GM21717 (cell line): ENCODE measurements around the gene C17orf58.
A peak's percentile ranks its signal among the peaks of the same experiment; 100 is the strongest.
"Not testable (repeated sequence)": the region's sequence is repeated elsewhere in the genome, so short reads cannot be mapped to it uniquely, and the experiment has no call there.

ENCODE experiments used
- ATAC-seq: cut with Tn5 transposase; IDR thresholded peaks from one replicate; pipeline ENCODE4 v1.9.1; 2021; ENCODE audit warnings: mild to moderate bottlenecking, moderate library complexity; ENCODE audit not compliant: unreplicated experiment

C17orf58 gene

DNA sequence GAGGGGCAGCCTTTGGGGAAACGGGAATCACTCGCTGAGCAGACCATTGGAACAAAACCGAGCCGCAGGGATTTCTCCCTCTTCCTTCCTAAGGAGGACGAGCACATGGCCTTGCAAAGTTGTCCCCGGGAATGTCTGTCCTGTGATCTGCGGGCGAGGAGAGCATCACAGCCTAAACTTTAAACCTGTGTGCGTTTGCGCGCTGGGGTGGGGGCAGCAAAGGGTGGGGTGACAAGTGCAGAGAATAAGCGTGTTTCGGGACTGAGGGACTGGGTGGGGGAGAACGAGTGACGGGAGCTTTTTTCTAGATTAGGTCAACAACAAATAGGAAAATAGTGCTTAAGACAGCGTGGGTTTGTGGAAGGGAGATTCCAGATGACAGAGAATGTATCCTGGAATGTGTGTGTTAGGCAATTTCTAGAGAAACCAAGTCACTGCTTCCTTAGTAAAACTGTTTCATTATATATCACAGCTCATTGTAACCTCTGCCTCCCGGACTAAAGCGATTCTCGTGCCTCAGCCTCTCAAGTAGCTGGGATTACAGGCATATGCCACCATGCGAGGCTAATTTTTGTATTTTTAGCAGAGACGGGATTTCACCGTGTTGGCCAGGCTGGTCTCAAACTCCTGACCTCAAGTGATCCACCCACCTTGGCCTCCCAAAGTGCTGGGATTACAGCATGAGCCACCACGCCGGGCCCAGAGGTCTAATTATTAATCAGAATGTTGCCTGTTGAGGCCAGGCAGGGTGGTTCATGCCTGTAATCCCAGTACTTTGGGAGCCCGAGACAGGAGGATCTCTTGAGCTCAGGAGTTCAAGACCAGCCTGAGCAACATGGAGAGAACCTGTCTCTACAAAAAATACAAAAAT is at the start of gene C17orf58:
C17orf58 (minus strand) TSS at position 169 of the 871 bp plus-strand sequence. CDS start 271 bp downstream, outside the sequence.
- ATAC-seq: not testable (repeated sequence)

DNA sequence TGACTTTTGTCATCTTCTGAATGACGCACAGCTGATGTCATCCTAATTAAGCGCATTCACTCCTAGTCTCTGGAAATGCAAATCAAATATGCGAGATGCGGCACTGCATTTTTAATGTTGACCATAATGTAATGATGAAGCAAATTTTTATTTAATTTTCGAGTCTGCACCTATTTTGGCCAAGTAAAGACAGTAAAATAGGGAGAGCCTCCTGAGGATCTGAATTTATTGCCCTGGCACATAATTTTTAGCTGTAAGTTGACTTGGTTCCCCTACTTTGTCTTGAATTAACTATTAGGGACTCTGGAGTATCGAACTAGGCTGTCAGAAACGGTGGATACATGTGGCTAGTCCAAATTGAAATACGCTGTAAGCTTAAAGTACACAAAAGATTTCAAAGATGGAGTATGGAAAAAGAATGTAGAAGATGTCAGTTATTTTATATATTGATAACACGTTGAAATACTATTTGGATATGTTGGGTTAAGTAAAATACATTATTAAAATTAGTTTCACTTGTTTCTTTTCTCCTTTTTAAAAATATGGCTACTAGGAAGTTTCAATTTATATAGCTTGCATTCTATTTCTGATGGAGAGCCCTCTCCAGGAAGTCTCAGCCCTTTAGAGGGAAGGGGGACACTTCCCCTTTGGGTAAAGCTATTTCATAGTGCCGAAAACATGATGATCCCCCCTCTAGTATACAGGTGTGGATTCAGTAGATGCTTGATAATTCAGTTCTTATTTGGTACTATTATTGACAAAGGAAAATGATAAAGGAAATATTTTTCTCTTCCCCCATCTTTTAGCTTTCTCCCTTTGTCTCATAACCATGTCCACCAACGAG is 40.3 kb upstream of the C17orf58 start:
- ATAC-seq: peak; percentile 20

DNA sequence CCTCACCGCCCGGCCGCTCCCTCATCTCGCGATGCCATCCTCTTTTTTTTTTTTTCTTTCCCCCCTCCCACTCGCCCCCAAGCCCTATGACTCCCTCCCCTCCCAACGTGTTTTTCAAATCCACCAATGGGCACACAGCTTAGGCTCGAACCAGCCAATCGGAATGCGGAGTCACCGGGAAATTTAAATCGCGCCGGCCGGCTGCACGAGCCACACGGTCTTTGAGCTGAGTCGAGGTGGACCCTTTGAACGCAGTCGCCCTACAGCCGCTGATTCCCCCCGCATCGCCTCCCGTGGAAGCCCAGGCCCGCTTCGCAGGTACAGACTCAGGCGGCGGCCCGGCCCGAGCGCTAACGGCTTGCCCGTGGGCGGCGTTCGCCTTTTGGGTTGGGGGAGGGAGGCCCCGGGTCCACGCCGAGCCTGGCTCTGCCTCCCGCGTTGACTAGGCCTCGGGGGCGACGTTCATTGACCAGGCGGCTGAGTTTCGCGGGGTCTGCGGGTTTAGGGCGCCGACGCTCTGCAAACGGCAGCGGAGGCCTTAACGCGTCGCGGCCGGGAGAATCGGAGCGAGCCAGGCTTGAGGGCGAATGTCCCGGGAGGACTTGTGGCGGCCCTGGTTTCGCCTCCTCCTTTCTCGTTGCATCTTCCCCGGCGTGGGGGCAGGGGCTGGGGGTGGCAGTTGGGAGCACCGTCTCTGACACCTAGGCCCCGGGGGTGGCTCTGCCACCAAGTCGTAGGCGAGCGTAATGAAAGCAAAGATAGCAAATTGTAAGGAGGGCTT is 39.4 kb upstream of the C17orf58 start, which contains the start of gene KPNA2:
KPNA2 (plus strand) TSS at position 213 of the 781 bp plus-strand sequence. CDS start 1,398 bp downstream, outside the sequence.
- peak; percentile 89 for ATAC-seq

DNA sequence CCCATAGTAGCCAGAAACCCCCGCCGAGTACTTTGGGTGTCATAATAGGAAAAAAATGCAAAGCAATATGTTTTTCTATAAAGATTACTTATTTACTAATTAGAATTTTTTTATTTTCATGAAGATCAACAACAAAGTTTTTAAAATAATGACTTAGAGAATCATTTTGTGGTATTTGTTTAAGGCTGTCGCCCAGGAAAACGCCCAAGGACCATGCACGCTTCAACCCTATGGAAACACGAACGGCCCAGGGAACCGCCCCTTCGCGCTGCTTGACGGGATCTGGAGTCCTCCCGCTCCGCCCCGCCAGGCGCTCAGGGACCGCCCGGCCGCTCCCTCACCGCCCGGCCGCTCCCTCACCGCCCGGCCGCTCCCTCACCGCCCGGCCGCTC is 38.9 kb upstream of the C17orf58 start:
- ATAC-seq: peak; percentile 84

DNA sequence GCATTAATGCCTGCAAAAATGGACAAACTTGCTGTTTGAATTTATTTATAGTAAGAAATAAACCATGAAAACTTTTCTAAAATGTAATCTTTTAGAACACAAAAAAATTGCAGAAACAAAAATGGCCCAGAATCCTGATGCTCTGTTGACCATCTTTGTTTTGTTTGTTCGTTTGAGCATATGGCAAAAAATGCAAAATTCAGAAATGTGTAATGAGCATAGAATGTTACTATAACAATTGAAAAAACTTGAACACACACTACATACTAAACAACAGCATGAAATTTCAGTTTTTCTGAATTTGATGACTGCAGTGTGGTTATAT is 38.1 kb upstream of the C17orf58 start:
- ATAC-seq: no peak

DNA sequence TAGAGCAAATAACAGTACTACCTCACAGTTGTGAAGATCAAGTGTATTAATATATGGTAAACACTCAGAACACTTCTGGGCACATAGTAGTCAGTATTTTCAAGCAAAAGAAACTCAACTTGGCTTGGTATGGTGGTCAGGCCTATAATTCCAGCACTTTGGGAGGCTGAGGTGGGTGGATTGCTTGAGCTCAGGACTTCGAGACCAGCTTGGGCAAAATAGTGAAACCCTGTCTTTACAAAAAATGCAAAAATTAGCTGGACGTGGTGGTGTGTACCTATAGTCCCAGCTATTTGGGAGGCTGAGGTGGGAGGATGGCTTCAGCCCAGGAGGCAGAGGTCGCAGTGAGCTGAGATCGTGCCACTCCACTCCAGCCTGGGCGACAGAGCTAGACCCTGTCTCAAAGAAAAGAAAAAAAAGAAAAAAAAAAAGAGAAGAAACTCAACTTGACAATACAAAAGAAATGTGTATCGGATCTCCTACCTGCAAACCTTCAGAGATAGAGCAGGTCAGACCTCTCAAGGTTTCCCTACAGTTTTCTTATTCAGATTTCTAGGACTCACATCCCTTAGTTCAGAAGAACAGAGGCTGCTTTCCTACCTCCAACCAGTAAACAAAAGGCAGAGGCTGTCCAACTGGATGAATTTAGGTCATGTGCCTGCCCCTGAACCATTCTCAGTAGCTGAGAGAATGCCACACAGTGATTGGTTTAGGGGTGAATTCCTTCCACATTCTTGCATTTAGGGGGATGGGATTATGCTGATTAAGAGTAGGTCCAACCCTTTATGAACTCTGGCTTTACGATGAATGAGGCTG is 37.6 kb upstream of the C17orf58 start:
- no peak for ATAC-seq

DNA sequence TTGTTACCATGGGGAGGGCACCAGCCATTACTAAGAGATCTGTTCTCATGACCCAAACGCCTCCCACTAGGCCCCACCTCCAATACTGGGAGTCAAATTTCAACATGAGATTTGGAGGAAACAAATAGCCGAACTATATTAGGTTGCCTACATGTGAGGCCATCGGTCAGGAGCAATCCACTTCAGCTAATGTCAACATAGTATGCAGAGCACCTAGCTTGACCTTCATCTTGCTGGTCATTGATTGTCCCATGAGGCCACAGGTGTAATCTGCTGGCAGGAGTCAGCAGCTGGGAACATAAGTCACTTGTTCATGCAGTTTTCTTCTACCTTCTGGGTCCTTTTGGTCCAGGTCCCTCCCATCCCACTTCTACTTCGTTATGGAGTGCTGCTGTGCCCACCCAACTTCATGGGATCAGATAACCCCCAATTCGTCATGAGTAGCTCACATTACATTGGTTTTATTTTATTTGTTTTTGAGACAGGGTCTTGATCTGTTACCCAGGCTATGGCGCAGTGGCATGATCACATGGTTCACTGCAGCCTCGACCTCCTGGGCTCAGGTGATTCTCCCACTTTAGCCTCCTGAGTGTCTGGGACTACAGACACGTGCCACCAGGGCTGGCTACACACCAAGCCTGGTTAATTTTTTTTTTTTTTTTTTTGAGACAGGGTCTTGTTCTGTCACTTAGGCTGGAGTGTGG is 33.4 kb upstream of the C17orf58 start:
- ATAC-seq: no peak

DNA sequence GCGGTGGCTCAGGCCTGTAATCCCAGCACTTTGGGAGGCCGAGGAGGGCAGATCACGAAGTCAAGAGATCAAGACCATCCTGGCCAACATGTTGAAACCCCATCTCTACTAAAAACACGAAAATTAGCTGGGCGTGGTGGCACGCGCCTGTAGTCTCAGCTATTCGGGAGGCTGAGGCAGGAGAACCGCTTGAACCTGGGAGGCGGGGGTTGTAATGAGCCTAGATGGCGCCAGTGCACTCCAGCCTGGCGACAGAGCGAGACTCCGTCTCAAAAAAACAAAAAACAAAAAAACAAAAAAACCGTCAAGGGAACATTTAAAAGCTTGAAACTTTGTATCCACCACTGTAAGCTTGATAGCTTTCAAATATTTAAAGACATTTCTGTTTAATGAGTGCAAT is 26.3 kb upstream of the C17orf58 start:
- ATAC-seq: not testable (repeated sequence)

DNA sequence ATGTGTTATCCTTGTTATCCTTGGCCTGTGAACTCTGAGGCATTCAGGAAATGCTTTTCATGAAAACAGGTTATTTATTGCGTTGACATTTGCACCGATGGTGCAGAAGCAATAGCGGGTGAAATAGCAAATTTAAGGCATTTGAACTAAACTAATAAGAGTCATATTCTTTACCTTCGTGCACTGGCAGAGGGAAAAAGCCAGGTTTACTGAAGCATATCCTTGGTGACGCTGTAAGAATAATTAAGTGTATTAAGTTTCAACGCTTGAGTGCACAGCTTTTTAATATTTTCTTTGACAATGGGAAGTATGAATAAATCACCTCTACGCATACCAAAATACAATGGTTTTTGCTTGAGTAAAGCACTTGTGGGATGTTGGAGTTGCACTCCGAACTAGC is 25.7 kb upstream of the C17orf58 start:
- ATAC-seq: no peak

DNA sequence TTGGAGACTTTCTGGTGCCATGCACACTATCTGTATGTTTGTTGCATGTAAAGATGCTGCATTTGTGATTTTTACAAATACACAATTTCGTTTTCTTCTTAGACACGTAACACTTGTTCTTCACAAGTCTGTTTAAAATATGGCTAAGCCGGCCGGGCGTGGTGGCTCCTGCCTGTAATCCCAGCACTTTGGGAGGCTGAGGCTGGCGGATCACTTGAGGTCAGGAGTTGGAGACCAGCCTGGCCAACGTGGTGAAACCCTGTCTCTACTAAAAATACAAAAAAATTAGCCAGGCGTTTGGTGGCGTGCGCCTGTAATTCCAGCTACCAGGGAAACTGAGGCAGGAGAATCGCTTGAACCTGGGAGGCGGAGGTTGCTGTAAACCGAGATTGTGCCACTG is 24.5 kb upstream of the C17orf58 start:
- ATAC-seq: not testable (repeated sequence)

DNA sequence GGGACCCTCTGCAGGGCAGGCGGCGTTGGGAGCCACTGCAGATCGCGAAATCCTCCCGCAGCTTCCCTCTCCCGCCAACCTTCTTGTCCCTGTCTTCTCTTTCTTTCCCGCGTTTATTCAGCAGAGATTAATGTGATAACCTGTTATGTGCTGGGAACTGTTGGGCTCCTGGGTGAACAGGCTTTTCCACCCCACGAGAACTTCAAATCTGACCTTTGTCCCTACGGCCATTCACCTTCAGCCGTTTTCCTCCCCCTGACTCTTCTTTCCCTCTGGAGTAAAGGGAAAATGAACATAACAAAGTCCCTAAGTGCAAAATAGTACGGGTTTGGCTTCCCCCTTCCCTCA is 24.1 kb upstream of the C17orf58 start:
- ATAC-seq: no peak

DNA sequence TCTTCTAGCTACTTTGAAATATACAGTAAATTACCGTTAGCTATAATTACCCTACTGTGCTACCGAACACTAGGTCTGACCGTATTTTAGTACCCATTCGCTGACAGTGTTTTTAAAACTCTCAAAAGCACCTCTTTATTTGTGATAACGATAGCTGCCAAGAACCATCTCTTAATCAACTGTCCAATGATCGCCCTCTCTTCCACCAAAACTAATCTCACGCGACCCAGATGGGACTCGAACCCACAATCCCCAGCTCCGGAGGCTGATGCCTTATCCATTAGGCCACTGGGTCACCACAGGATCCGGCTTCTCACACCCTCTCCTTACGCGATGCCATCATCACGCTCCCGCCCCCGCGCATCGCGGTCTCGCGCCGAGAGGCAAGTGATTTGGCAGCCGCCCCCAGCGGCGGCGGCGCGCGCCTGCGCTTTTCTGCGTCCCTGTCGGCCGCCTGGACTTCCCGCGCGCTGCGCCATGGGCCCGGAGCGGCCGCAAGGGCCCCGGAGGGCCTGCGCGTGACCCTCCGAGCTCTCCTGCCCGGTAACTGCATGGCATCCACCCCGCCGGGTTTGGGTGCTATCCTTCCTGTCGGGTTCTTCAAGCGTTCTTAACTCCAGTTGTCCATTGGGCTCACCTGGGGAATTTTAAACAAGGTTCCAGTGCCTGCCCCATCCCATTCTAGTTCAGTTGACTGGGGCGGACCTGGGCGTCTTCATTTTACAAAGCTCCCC is 23.6 kb upstream of the C17orf58 start:
- ATAC-seq: peak; percentile 90

DNA sequence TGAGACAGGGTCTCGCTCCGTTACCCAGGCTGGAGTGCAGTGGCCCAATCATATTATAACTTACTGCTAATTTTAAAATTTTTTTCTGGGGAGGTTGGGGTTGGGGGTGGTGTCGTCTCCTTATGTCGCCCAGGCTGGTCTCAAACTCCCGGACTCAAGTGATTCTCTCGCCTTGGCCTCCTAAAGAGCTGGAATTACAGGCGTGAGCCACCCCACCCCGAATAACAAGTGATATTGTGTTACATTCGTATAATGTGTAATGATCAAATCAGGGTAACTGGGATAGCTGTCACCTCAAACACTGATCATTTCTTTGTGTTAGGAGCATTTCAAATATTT is 23.0 kb upstream of the C17orf58 start:
- no peak for ATAC-seq

DNA sequence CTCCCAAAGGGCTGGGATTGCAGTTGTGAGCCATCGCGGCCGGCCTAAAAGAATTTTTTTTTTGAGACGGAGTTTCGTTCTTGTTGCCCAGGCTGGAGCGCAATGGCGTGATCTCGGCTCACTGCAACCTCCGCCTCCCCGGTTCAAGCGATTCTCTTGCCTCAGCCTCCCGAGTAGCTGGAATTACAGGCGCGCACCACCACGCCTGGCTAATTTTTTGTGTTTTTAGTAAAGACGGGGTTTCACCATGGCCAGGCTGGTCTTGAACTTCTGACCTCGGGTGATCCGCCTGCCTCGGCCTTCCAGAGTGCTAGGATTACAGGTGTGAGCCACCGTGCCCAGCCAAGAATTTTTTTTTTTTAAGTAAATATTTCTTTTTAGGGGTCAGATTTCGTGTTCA is 22.2 kb upstream of the C17orf58 start:
- ATAC-seq: not testable (repeated sequence)

DNA sequence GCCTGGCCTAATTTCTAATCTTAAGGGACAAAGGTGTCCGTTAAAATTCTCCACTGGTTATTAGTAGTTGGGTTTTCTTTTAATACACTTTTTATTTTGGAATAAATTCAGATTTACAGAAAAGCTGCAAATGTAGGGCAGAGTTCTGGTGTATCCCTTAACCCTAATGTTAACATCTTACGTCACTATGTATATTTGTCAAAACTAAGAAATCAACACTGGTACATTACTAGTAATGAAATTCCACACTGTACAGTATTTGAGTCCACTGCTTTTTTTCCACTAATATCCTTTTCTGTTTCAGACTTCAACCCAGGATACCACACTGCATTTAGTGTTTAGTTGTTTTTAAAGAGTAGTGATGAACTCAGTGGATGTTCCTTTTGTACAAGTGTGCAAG is 20.6 kb upstream of the C17orf58 start:
- ATAC-seq: no peak

DNA sequence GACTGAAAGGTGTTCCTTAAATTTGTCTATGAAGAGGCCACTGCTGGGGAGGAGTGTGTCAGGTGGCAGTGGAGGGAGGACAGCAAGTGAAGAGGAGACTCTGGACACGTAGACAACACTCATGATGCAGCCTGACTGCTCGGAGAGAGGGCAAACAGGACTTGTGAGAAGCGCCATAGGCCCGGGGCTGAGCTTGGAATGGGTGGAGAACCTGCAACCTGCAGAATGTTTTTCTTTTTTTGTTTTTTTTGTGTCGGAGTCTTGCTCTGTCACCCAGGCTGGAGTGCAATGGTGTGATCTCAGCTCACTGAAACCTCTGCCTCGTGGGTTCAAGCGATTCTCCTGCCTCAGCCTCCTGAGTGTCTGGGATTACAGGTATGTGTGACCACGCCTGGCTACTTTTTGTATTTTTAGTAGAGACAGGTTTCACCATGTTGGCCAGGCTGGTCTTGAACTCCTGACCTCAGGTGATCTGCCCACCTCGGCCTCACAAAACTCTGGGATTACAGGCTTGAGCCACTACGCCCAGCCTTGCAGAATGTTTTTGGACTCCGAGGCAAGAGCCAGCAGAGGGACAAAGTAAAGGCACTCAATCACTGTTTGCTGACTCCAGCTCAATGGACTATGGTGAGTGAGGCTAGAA is 18.9 kb upstream of the C17orf58 start:
- ATAC-seq: no peak

DNA sequence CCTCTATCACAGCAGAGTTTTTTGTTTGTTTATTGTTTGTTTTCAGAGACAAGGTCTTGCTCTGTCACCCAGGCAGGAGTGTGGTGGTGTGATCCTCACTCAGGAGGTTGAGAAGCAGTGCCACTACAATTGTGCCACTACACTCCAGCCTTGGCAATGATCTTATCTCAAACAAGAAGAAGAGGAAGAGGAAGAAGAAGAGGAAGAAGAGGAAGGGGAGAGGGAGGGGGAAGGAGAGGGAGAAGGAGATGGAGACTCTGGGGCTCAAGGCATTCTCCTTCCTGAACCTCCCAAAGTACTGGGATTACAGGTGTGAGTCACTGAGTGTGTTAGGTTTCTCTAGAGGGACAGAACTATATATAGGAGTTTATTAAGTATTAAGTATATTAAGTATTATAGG is 17.1 kb upstream of the C17orf58 start:
- ATAC-seq: no peak

DNA sequence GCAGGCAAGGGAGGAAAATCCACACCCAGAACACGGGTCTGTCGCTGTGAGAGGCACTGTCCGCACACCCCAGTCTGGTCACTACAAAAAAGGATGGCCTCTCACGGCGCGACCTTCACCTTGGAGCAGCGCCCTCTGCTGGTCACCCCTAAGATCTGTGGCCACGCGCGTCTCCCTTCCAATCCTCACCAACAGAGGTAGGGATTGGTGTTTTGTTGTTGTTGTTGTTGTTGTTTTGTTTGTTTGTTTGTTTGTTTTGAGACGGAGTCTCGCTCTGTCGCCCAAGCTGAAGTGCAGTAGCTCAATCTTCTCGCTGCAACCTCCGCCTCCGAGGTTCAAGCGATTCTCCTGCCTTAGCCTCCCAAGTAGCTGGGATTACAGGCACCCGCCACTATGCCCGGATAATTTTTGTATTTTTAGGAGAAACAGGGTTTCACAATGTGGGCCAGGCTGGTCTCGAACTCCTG is 15.0 kb upstream of the C17orf58 start:
- ATAC-seq: no peak

DNA sequence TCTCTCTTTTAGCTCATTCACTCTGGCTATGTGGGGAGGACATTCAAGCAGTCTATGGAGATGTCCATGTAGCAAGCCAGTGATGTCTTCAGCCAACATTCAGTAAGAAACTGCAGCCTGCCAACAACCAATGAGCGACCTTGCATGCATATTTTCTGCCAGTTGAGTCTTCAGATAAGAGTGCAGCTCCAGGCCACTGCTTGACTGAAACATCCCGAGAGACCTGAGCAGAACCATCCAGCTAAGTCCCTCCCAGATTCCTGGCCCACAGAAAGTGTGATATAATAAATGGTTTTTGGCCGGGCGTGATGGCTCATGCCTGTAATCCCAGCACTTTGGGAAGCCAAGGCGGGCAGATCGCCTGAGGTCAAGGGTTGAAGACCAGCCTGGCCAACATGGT is 10.5 kb upstream of the C17orf58 start:
- ATAC-seq: no peak
